Small intestine (tissue), 7 donors: ENCODE results near the gene SYNPO. TPM values are rescaled to one million over a fixed set of nuclear protein-coding genes. Genes with fewer than 3 reads are reported as not detected.

ENCODE experiments used
- DNase-seq, 2 donors: peaks; one replicate each; pipeline versions ENCODE4 v3.0.0 to v3.0.0-alpha.2; 2013
- FAIRE-seq: peaks from 2 replicates; lab custom pipeline; 2012; peaks lifted over from hg19 to GRCh38; lab: Jason Lieb, UNC
- H3K27ac ChIP-seq, 3 donors: one replicate each; pipeline ENCODE4 v1.5.1; 2013; ENCODE audit warnings: low read length in 2 of 3, mild to moderate bottlenecking in 2 of 3, control low read depth in 1 of 3, inconsistent platforms in 1 of 3, low read depth in 1 of 3, moderate library complexity in 1 of 3
- H3K27me3 ChIP-seq, 3 donors: one replicate each; pipeline ENCODE4 v1.6.1; 2013; ENCODE audit warnings: low read length in 3 of 3, inconsistent platforms in 1 of 3; ENCODE audit not compliant: control insufficient read depth in 3 of 3, insufficient read depth in 3 of 3
- H3K36me3 ChIP-seq, 3 donors: one replicate each; pipeline ENCODE4 v1.6.1; 2013; ENCODE audit warnings: low read length in 3 of 3, inconsistent platforms in 1 of 3, low read depth in 1 of 3, mild to moderate bottlenecking in 1 of 3, moderate library complexity in 1 of 3; ENCODE audit not compliant: control insufficient read depth in 3 of 3, insufficient read depth in 2 of 3
- H3K4me1 ChIP-seq, 3 donors: one replicate each; pipeline ENCODE4 v1.6.1; 2013; ENCODE audit warnings: low read length in 2 of 3, inconsistent platforms in 1 of 3, low read depth in 1 of 3, mild to moderate bottlenecking in 1 of 3, moderate library complexity in 1 of 3; ENCODE audit not compliant: control insufficient read depth in 3 of 3, insufficient read depth in 2 of 3
- H3K4me3 ChIP-seq, 3 donors: one replicate each; pipeline ENCODE4 v1.5.1; 2013; ENCODE audit warnings: low read length in 3 of 3, control low read depth in 1 of 3, inconsistent platforms in 1 of 3, low read depth in 1 of 3, mild to moderate bottlenecking in 1 of 3, moderate library complexity in 1 of 3
- H3K9me3 ChIP-seq, 2 donors: one replicate each; pipeline ENCODE4 v1.6.1; 2013; ENCODE audit warnings: low read depth in 1 of 2, low read length in 1 of 2; ENCODE audit not compliant: control insufficient read depth in 2 of 2, insufficient read depth in 1 of 2
- WGBS, 3 donors: extraction: QIAGEN DNeasy Blood & Tissue Kit; methylation state at CpG; one replicate each; pipeline ENCODE4 v1.1.7; 2013; 5-methylcytosine and 5-hydroxymethylcytosine counted together
- polyA plus RNA-seq, 4 donors: library from polyadenylated mRNA; stranded (reverse) in 3 of 4; unstranded in 1 of 4; fragments of 200-250 nt in 3 of 4; fragments of 120-200 nt in 1 of 4; gene quantifications; one replicate each; pipeline versions ENCODE4 v1.2.1 to v1.2.3, GENCODE V29; 2013
- donor health status: healthy with polysubstance abuse.
- donor health status: control.
- donor health status: control.
- donor health status: Bipolar disorder and iron deficiency.
- donor health status: healthy.

The SYNPO gene
- polyA plus RNA-seq, 4 donors = 23.2 to 44.0 (median 30.3) TPM

DNA sequence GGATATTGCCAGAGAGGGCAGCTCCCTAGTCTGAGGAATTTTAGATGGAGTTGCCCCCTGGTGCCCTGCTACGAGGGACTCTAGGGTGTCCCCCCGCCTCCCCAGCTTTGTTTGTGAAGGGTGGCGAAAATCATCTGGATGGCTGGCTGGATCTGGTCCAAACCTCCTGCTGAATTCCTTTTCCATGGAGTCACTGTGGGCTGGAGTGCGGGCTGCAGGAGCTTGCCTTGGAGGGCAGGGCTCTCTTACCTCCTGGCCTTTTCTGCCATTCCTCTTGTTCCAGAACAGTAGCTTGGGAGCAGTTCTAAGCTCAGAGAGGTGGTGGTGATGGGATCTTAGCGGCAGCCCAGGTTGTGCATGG lies 2.1 kb downstream of the SYNPO start:
- Histone ChIP-seq H3K4me1 (peaks cover 3 to 64% (median 19%) of the 10 kb centered on the region in 3 donors), H3K27ac (peak overlapping the region in 1 of 3 donors; percentile 91), H3K9me3 (no peaks in the 10 kb centered on the region), H3K27me3 (no peaks in the 10 kb centered on the region), H3K4me3 (no peak overlapping the region), H3K36me3 (peaks cover 0 to 53% (median 0%) of the 10 kb centered on the region in 3 donors)
- WGBS, 3 donors = 39 to 63% (median 54%) methylated on average over 5 of the region's 5 CpGs
- DNase-seq (no peak), FAIRE-seq (no peak)

DNA sequence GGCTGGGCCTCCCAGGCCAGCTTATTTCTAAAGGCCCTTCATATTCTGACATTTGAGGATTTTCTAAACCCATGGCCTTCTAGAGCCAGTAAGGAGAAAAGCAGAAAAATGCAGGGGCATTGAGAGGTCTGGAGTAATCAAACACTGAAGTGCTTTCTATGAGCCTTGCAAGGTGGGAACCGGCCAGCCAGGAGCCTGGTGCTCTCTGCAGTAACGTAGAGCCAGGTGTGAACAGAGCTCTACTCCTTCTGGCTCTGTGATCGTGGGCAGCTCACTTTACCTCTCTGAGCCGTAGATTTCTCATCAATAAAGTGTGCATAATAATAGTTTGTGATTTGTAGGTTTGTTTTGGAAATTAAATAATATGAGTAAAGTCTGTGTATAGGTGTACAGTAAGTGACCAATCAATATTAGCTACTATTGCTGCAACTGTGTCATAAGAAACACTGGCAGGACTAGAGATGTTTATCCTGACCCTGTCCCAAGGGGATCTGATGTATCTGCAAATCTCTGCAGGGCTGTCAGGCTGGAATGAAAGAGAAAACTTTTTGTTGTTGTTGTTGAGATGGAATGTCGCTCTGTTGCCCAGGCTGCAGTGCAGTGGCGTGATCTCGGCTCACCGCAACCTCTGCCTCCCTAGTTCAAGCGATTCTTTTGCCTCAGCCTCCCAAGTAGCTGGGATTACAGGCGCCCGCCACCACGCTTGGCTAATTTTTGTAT lies 2.7 kb downstream of the SYNPO start:
- WGBS, 3 donors = 86 to 95% (median 88%) methylated on average over 12 of the region's 12 CpGs
- FAIRE-seq (no peak), DNase-seq (no peak)
- Histone ChIP-seq H3K4me1 (peaks cover 3 to 60% (median 19%) of the 10 kb centered on the region in 3 donors), H3K27ac (peak overlapping the region in 1 of 3 donors; percentile 91), H3K27me3 (no peaks in the 10 kb centered on the region), H3K4me3 (no peak overlapping the region), H3K36me3 (peaks cover 0 to 59% (median 0%) of the 10 kb centered on the region in 3 donors), H3K9me3 (no peaks in the 10 kb centered on the region)

DNA sequence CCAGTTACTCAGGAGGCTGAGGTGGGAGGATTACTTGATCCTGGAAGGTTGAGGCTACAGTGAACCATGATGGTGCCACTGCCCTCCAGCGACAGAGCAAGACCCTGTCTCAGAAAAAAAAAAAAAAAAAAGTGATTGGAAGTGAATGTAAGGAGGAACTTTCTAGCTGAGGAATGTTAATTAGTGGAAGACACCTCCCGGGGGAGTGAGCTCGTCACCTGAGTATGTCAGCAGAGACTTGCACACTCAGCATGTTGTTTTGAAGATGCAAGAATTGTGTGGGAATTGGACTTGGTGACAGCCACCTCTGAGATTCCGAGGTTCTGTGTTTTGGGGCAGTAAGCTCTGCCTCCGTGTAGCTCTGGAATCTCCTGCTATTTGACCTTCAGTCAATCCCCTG lies 3.6 kb downstream of the SYNPO start:
- H3K36me3 ChIP-seq = peaks cover 0 to 66% (median 3%) of the 10 kb centered on the region in 3 donors
- no peaks in the 10 kb centered on the region for H3K27me3 ChIP-seq
- peaks cover 3 to 51% (median 19%) of the 10 kb centered on the region in 3 donors for H3K4me1 ChIP-seq
- FAIRE-seq (no peak), DNase-seq (no peak)
- no peak overlapping the region for H3K4me3 ChIP-seq
- H3K27ac ChIP-seq = no peak overlapping the region
- no peaks in the 10 kb centered on the region for H3K9me3 ChIP-seq
- WGBS, 3 donors = 69 to 77% (median 76%) methylated on average over 5 of the region's 5 CpGs

DNA sequence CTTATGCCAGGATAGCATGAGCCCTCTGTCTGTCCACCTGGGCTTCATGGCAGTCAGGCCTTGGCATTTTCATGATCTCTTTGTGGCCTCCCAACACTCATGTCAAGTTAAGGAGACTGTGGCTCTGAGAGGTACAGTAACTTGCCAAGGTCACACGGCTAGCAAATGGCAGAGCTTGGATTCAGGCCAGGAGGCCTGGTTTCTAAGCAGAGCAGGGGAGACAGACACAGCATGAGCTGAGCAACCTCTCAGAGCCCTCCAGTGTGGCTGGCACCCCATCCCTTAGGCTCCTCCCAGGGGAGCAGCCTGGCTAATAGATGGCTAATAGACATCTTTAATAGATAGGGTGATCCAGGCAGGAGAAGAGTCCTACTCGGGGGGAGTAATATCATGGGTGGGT lies 4.1 kb downstream of the SYNPO start:
- H3K9me3 ChIP-seq = no peaks in the 10 kb centered on the region
- H3K36me3 ChIP-seq = peaks cover 0 to 70% (median 5%) of the 10 kb centered on the region in 3 donors
- no peak for FAIRE-seq
- no peak for DNase-seq
- 45 to 51% (median 48%) methylated on average over 2 of the region's 2 CpGs for WGBS, 3 donors
- H3K27me3 ChIP-seq = no peaks in the 10 kb centered on the region
- H3K4me1 ChIP-seq = peaks cover 3 to 46% (median 19%) of the 10 kb centered on the region in 3 donors
- H3K4me3 ChIP-seq = no peak overlapping the region
- H3K27ac ChIP-seq = peak overlapping the region in 1 of 3 donors; percentile 7

DNA sequence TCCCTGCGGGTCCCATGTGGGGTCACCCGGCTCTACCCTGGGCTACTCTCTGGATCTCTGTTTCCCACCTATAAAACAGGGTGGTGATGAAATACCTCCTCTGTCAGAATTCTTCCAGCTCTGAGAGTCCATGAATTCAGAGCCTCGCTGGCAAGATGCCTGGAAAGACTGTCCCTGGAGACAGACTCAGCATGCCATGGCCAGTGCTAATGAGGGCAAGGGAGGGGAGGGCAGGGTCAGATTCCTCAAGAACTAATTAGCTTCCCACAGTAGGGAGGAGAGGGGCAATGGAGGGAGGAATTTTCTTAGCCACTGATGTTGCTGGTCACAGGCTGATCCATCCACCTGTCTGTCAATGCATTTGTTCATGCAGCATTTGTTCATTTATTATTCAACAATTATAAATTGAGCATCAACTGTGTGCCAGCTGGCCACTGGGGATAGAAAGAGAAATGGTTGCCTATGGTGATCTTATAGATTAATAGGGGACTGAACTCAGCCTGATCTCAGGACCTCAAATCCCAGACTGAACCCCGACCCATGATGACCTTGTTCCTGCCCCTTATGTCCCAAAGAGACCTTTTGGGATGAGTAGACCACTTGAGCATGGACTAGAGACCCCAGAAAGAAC lies 4.7 kb downstream of the SYNPO start:
- Histone ChIP-seq H3K27ac (peak overlapping the region in 1 of 3 donors; percentile 24), H3K27me3 (no peaks in the 10 kb centered on the region), H3K36me3 (peaks cover 0 to 71% (median 5%) of the 10 kb centered on the region in 3 donors), H3K4me1 (peaks cover 3 to 40% (median 19%) of the 10 kb centered on the region in 3 donors), H3K9me3 (no peaks in the 10 kb centered on the region), H3K4me3 (no peak overlapping the region)
- DNase-seq = no peak
- 71 to 80% (median 76%) methylated on average over 4 of the region's 4 CpGs for WGBS, 3 donors
- no peak for FAIRE-seq

DNA sequence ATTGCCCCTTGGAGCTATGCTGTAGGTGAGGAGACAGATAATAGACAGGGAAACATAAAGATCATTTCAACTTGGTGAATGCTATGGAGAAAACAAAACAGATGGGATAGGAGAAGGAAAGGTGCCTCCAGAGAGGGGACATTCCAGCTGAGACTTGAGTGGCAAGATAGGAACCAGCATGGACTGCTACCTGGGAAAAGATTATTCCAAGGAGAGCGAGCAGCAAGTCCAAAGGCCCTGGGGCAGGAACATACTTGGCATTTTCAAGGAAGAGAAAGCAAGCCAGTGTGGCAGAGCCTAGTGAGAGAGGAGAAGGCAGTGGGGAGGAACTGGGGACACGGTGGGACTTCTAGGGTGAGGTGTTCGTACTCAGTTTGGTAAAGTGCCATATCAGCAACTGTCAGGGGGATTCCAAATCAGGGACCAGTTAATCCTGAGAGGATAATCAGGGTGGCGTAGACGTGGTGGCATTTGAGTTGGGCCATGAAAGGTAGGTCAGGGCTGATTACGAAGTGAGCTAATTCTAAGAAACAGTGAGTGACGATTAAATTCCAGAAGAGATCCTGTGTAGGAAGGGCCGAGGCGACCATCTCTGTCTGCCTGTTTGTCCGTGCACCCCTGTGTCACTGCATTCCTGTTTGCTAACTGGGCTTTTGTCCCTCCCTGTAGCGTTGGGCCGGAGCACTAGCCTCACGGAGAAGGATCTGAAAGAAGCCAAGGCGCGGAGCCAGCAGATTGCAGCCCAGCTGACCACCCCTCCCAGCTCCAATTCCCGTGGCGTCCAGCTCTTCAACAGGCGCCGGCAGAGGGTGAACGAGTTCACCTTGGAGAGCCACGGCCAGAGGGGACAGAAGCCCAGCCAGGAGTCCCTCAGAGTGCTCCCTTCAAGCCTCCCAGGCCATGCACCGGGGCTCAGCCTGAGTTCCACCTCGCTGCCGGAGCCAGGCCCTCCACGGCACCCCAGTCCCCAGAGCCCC lies 7.1 kb downstream of the SYNPO start:
- FAIRE-seq (no peak), DNase-seq (no peak)
- no peak overlapping the region for H3K4me3 ChIP-seq
- H3K27me3 ChIP-seq = no peaks in the 10 kb centered on the region
- peak overlapping the region in 1 of 3 donors; percentile 1 for H3K27ac ChIP-seq
- peaks cover 0 to 75% (median 5%) of the 10 kb centered on the region in 3 donors for H3K36me3 ChIP-seq
- peaks cover 0 to 17% (median 2%) of the 10 kb centered on the region in 3 donors for H3K4me1 ChIP-seq
- no peaks in the 10 kb centered on the region for H3K9me3 ChIP-seq
- 69 to 80% (median 75%) methylated on average over 24 to 25 of the region's 25 CpGs for WGBS, 3 donors

DNA sequence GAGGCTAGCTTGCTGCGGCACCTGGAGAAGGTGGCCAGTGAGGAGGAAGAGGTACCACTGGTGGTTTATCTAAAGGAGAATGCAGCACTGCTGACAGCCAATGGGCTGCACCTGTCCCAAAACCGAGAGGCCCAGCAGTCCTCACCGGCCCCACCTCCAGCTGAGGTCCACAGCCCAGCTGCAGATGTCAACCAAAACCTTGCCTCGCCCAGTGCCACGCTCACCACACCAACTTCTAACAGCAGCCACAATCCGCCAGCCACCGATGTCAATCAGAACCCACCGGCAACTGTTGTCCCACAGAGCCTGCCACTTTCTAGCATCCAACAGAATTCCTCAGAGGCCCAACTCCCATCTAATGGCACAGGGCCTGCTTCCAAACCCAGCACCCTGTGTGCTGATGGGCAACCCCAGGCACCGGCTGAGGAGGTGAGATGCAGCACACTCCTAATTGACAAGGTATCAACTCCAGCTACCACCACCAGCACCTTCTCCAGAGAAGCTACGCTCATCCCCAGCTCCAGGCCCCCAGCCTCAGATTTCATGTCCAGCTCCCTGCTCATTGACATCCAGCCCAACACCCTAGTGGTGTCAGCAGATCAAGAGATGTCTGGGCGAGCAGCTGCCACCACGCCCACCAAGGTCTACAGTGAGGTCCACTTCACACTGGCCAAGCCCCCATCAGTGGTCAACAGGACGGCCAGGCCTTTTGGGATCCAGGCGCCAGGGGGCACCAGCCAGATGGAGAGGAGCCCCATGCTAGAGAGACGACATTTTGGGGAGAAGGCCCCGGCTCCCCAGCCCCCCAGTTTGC lies 8.0 kb downstream of the SYNPO start:
- H3K4me3 ChIP-seq = no peak overlapping the region
- peaks cover 0 to 79% (median 5%) of the 10 kb centered on the region in 3 donors for H3K36me3 ChIP-seq
- H3K27me3 ChIP-seq = no peaks in the 10 kb centered on the region
- 86 to 93% (median 90%) methylated on average over 16 of the region's 16 CpGs for WGBS, 3 donors
- no peaks in the 10 kb centered on the region for H3K9me3 ChIP-seq
- H3K4me1 ChIP-seq = peaks cover 0 to 14% (median 0%) of the 10 kb centered on the region in 3 donors
- no peak overlapping the region for H3K27ac ChIP-seq
- no peak for DNase-seq
- no peak for FAIRE-seq
